H1 (cell line): ENCODE data around the gene SREK1IP1.

Experiments used
- CTCF ChIP-seq, 3 experiments: IDR thresholded peaks; 1 replicate in 2 of 3; 2 replicates in 1 of 3; pipeline versions ENCODE4 v1.5.1 to v1.6.1; 2011; ENCODE audit warnings: low read length in 3 of 3, mild to moderate bottlenecking in 3 of 3, inconsistent platforms in 2 of 3, low read depth in 1 of 3, moderate library complexity in 1 of 3; ENCODE audit not compliant: insufficient read depth in 1 of 3; ENCODE audit errors: control extremely low read depth in 1 of 3
- POLR2AphosphoS5 ChIP-seq: IDR thresholded peaks from 2 replicates; pipeline ENCODE4 v1.6.1; 2011; ENCODE audit warnings: low read depth, low read length

GRCh38 chr5:64688965-64689364, 79.5 kb downstream of the SREK1IP1 start:
- no peak for TF ChIP-seq CTCF (IDR thresholded peaks at IDR 0.05; ENCODE audit: control extremely low read depth in 1 of 3, insufficient read depth in 1 of 3, low read depth in 1 of 3, low read length in 3 of 3)
- TF ChIP-seq POLR2AphosphoS5, result no peak
